HG03565 (cell line): ENCODE measurements around the gene VWA3A.
"Not testable (repeated sequence)": the region's sequence is repeated elsewhere in the genome, so short reads cannot be mapped to it uniquely, and the experiment has no call there.

Source experiments
- ATAC-seq: cut with Tn5 transposase; IDR thresholded peaks from one replicate; pipeline ENCODE4 v1.9.1; 2021; ENCODE audit warnings: mild to moderate bottlenecking, moderate library complexity; ENCODE audit not compliant: unreplicated experiment

The VWA3A gene

DNA sequence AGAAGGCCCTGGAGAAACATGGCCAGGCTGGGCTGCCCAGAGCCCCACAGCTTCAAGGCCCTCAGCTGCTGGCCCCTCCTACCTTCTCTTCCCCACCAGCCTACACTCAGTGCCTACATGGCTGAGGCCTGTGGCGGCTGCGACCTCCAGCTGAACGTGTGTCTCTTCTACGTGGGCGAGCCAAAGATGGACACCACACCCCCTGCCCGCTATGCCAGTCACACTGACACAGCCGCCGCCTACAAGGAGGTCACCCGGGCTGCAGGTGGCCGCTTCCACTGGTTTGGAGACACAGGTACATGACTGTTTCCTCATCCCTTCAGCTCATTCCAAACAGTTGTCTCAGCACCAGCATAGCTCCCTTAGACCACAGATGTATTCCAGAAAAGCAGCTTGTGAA, 40.5 kb downstream of the VWA3A start:
- ATAC-seq: no peak

GRCh38 chr16:22138482-22138881, 46.1 kb downstream of the VWA3A start:
- no peak for ATAC-seq

- ATAC-seq: no peak
These were observed 46.7 kb downstream of the VWA3A start for GRCh38 chr16:22139008-22139407.

DNA sequence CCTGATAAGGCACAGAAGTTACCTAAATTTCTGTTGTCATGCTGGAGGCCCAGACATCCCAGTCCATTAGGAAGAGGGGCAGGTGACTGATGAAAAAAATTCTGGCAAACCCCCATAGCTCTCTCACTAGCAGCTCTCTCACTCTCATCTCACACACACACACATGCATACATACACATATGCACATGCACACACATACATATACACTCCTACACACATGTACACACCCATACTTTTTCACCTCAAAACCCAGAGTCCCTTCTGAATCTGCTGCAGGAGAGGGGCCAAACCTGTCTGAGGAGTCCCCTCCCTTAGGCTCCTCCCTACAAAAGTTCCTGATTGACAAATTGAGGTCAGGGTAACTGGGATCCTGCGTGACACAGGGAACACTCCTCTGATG, 47.4 kb downstream of the VWA3A start:
- ATAC-seq: no peak

GRCh38 chr16:22141767-22142166, 49.4 kb downstream of the VWA3A start:
- no peak for ATAC-seq

- ATAC-seq: no peak
These were observed 52.2 kb downstream of the VWA3A start for GRCh38 chr16:22144520-22144919.

DNA sequence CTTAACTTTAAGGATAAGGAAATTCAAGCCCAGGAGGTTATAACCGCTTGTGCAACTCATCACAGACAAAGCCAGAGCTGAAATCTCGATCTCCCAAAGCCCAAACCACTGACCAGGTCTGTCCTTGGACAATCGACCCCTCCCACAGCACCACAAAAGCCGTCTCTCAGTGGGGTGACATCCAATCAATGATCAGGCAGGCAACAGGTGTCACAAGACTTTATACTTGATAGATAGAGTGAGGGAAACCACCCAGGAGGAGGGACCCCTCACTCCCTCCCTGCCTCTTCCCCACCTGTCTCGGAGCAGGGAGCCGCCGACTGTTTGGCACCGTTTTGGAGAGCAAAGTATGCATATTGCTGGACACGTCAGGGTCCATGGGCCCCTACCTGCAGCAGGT, 55.5 kb downstream of the VWA3A start:
- ATAC-seq: no peak

- ATAC-seq: no peak
These were observed 59.1 kb downstream of the VWA3A start for GRCh38 chr16:22151246-22151998.

DNA sequence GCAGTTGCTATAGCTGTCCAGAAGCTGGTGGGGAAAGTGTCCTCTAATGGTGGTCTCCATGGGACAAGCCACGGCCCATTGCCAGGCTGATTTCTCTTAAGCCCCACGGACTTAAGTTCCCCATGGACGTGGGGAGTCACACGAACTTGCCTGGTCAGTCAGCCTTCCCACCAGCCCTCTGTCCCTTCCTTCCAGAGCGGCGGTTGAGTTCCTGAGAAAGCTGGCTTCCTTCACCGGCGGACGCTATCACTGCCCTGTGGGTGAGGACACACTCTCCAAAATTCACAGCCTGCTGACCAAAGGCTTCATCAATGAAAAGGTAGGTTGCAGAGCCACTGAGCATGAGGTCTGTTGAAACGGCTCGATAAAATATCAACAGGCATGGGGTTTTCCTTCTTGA, 60.0 kb downstream of the VWA3A start:
- ATAC-seq: no peak

GRCh38 chr16:22153078-22153477, 60.7 kb downstream of the VWA3A start:
- not testable (repeated sequence) for ATAC-seq

DNA sequence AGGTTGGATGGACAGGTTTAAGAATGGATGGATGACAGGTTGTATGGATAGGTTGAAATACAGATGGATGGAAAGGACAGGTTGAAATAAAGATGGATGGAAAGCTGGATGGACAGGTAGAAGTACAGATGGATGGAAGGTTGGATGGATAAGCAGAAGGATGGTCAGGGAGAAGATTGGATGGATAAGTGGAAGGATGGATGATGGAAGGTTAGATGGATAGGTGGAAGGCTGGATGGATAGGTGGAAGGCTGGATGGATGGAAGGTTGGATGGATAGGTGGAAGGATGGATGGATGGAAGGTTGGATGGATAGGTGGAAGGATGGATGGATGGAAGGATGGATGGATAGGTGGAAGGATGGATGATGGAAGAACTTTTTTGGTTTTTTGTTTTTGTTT, 69.1 kb downstream of the VWA3A start:
- ATAC-seq: no peak

GRCh38 chr16:22161999-22162655, 69.8 kb downstream of the VWA3A start, which contains the start of gene SDR42E2:
Gene SDR42E2 (plus strand): TSS chr16:22162506. CDS start chr16:22165583, 3,077 bp downstream.
- no peak for ATAC-seq

GRCh38 chr16:22162656-22163009, 70.3 kb downstream of the VWA3A start:
- no peak for ATAC-seq

- no peak for ATAC-seq
These were observed 71.5 kb downstream of the VWA3A start for GRCh38 chr16:22163806-22164205.

- ATAC-seq: no peak
These were observed 72.1 kb downstream of the VWA3A start for GRCh38 chr16:22164482-22164881.

DNA sequence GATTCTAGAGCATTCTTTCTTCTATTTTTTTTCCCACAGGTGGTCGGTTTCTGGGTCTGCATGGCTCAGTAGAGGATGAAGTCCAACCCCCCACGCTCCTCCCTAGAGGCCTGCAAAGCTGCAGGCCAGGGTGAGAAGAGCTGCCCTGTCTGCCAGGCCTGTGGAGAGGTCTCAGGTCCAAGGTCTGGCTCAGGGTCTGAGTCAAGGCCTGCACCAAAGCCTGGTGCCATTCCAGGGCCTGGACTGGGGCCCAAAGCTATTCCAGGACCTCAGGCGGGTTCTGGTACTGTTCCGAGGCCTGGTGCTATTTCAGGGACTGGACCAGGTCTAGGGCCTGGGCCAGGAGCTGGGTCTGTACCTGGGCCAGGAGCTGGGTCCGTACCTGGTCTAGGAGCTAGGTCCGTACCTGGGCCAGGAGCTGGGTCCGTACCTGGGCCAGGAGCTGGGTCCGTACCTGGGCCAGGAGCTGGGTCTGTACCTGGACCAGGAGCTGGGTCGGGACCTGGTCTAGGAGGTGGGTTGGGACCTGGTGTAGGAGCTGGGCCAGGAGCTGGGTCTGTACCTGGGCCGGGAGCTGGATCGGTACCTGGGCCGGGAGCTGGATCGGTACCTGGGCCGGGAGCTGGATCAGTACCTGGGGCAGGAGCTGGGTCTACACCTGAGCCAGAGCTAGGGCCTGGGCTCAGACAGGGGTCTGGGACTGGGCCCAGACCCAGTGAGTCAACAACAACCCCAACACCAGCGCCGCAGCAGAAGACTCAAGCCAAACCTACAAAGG, 73.4 kb downstream of the VWA3A start:
- ATAC-seq: no peak

DNA sequence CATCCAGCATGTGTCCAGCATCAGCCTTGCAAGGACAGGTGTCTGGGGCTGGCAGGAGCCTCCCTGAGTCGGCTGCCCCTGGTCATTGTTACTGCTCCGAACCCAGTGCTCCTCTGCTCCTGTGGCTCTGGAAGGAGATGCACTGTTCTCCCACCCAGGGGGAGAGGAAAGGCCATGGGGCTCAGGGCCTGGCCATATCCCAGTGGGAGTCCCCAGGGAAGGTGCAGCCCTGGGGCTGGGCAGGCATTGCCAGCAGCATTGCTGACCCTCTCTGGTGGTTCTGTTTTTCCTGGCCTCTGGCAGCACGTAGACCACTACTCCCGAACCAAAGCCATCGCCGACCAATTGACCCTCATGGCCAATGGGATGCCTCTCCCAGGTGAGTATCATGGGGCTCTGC, 79.6 kb downstream of the VWA3A start:
- ATAC-seq: no peak

- ATAC-seq: not testable (repeated sequence)
These were observed 80.3 kb downstream of the VWA3A start for GRCh38 chr16:22172642-22173041.

DNA sequence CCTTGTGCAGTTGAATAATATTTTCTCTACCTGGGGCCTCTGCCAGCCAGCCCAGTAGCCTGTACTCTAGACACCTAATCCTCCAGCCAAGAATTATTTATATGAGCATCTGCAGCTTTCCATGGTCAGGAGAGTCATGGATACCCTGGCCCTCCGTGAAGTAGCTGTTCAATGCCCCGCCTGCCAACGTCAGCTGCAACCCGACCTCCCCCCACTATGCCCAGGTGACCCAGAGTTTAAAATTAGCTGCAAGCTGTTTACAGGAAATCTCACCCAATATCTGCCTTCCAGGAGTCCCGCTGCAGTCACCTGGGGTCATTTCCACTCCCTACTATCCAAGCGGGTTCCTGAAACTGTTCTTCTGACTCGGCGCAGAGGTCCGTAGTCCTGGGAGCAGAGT, 82.3 kb downstream of the VWA3A start:
- no peak for ATAC-seq

- ATAC-seq: no peak
These were observed 85.9 kb downstream of the VWA3A start for GRCh38 chr16:22177968-22178930.

GRCh38 chr16:22181426-22181825, 89.1 kb downstream of the VWA3A start:
- ATAC-seq: no peak
